Ureter (tissue), 1 donor: ENCODE data around the gene ERVMER34-1. TPM values are rescaled to one million over a fixed set of nuclear protein-coding genes. Genes with fewer than 3 reads are reported as not detected.

Experiments
- DNase-seq: peaks from one replicate; pipeline ENCODE4 v3.0.0-alpha.2; 2020; ENCODE audit warnings: low spot score
- total RNA-seq: library from RNA; stranded (reverse); gene quantifications from one replicate; pipeline ENCODE4 v1.2.4, GENCODE V29; 2023
- donor health status: DM: yes; HTN: yes; CAD: no.

The ERVMER34-1 gene, protein sequence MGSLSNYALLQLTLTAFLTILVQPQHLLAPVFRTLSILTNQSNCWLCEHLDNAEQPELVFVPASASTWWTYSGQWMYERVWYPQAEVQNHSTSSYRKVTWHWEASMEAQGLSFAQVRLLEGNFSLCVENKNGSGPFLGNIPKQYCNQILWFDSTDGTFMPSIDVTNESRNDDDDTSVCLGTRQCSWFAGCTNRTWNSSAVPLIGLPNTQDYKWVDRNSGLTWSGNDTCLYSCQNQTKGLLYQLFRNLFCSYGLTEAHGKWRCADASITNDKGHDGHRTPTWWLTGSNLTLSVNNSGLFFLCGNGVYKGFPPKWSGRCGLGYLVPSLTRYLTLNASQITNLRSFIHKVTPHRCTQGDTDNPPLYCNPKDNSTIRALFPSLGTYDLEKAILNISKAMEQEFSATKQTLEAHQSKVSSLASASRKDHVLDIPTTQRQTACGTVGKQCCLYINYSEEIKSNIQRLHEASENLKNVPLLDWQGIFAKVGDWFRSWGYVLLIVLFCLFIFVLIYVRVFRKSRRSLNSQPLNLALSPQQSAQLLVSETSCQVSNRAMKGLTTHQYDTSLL
- total RNA-seq, result 3.7 TPM

DNA sequence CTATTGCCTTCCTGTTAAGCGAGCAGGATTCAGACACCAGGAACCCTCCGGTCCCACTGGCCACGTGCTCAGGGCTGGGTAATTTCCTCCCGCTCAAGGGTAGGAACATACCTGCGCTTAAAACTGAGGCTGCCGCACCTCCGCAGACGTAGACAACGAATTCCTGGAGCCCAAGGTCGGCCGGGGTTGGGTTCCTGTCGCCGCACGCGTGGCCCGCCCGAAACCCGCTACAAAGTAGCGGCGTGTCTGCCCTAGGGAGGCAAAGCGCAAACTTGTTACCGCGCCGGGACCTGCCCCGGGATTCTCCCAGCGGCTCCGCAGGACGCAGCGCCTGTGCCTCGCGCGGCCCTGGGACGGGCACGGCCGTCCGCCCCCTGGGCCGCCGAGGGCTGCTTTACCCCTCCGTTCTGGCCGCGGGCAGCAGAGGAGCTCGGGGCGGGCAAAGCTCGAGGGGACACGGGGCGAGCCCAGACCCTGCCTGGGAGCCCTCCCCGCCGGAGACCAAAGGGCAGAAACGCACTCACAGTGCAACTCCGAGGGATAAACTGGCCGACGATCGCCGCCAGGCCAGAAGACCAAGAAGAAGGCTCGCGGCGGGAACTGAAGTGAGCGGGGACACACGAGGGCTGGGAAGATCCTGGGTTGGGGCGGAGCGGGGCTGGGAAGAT is at the start of gene ERVMER34-1:
ERVMER34-1 (minus strand) TSS at position 607 of the 668 bp plus-strand sequence. CDS start 5,905 bp downstream, outside the sequence.
- DNase-seq, result peak; percentile 43

DNA sequence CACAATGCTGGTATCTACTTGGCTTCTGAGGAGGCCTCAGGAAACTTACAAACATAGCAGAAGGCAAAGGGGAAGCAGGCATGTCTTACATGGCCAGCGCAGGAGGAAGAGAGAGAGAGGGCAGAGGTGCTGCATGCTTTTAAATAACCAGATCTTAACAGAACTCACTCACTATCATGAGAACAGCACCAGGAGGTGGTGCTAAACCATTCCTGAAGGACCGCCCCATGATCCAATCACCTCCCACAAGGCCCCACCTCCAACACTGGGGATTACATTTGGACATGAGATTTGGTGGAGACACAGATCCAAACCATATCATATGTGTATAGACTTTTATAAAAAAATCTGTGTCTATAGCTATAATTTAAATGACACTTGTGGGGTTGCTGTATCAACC is 48.6 kb upstream of the ERVMER34-1 start:
- no peak for DNase-seq

DNA sequence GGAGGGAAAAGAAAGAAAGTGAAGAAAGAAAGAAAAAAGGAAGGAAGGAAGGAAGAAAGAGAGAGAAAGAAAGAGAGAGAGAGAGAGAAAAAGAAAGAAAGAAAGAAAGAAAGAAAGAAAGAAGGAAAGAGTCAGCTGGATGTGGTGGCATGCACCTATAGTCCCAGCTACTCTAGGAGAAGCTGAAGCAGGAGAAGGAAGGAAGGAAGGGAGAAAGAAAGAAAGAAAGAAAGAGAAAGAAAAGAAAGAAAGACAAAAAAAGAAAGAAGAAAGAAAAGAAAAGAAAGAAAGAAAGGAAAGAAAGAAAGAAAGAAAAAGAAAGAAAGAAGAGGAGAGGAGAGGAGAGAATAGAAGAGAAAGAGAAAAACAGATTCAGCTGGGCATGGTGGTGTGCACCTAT is 44.3 kb upstream of the ERVMER34-1 start:
- DNase-seq, result no peak

DNA sequence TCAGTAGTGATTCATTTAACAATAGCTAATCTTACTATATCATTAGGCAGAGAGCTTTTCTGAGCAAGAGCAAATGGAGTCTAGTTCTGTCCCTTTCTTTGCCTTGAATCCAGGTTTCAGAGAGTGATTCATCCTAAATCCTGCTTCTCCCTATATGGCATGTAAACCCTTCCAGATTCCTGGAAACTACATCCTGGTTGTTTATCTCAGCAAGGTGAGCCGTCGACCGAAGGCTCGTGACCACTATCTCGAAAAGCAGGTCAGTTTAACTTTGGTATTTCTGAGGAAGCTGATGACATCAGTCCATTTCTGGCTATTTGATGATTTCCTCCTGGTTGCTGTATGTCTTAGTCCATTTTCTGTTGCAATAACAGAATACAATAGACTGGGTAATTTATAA is 40.7 kb upstream of the ERVMER34-1 start:
- DNase-seq, result no peak

DNA sequence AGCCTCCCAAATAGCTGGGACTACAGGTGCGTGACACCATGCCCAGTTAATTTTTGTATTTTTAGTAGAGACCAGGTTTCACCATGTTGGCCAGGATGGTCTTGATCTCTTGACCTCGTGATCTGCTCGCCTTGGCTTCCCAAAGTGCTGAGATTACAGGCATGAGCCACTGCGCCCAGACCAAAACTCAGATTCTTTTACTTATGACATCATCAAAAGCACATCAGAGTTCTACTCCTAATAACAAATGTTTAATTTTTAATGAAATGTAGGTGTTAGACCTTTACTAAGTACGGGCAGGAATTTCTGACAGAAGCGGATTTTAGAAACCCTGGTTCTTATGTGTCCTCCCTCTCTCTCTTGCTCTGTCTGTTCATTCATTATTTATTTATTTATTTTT is 38.5 kb upstream of the ERVMER34-1 start:
- no peak for DNase-seq

DNA sequence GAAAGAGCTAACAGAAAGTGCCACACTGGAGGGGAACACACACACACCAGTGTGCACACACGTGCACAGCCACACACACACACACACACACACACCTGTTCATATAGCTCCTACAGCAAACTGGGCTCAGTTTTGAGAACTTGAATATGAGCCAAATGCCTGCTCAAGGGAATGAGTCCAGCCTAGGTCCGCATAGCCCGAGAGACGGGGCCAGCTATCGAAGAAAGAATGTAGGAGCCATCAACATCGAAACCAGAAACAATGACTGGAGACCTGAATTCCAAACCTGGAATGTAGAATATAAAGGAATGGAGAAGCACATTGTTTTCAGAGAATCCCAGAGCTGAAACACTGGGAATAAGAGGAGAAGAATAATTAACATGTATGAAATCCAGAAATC is 37.6 kb upstream of the ERVMER34-1 start:
- DNase-seq, result no peak

DNA sequence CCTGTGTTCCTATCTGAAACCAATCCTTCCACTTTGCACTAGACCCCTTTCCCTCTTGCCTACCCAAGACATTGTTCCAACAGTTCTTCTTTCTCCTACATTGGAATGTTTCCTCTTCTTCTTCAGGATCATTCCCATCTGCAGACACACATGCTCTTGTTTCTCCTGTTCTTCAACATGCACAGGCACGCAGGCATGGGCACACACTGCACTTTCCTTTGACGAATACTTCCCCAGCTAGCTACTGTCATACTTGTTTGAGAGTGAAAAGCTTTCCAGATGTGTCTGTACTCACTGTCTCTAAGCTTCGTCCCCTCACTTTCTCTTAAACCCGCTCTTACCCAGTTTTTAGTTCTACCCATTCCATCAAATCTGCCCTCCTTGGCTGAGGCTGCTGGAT is 31.8 kb upstream of the ERVMER34-1 start:
- no peak for DNase-seq

DNA sequence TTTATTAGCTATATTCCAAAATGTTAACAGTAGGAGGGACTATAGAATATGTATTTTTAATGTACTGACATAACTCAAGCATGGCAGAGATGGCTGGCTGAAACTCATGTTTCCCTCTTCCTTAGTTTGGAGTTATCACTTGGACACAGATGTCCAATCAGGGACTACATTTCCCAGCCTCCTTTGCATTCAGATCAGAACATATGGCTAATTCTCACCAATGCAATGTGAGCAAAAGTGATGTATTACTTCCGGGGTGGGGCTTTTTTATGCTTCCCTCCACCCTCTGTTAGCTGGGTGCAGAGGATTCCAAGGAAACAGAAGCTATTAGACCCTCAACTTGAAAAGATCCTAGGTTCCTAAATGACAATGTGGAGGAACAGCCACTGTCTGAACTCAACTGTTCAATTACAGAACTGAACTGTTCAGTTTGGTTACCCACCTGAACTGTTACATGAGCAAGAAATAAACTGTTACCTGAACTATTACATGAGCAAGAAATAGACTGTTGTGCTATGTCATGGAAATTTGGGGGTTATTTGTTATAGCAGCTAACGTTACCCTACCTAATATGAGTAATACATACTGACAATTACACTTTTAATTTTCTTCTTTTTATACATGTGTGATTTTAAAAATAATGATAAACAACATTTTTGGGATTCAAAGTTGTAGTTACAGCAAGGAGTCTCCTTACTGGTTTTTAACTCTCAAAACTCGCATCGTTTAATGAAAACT is 29.6 kb upstream of the ERVMER34-1 start:
- DNase-seq, result no peak

DNA sequence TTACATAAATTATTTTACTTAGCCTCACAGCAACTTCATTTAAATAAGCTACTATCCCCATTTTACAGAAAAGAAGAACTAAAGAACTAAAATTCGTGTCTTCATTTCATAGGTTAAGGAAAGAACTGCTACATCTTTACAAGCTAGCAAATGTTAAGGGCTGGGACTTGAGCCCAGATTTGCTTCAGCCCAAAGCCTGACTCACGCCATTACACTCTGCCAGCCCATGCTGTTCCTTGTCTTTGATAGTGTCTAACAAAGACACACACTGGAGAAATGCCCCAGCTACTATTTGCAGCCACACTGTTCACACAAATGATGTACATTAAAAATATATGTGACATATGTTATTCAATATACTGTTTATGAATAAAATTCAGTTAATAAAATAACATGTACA is 29.0 kb upstream of the ERVMER34-1 start:
- DNase-seq, result no peak

DNA sequence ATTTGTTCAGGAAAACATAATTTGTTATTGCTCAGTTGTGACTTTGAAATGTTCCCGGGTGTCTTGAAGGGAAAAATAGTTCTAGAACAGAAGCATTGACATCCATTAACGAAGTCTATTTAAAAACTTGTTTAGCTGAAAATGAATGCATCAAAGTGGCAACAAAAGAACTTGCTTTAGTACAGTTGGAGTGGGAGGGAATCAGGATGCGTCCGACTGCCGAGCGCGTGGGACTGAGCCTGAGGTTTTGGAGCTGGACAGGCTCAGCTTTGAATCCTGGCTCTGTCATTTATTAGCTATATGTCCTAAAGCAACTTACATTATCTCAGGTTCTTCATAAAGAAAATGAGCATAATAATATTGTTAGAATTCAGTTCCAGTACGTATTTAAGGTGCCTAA is 9.0 kb upstream of the ERVMER34-1 start:
- DNase-seq, result no peak

DNA sequence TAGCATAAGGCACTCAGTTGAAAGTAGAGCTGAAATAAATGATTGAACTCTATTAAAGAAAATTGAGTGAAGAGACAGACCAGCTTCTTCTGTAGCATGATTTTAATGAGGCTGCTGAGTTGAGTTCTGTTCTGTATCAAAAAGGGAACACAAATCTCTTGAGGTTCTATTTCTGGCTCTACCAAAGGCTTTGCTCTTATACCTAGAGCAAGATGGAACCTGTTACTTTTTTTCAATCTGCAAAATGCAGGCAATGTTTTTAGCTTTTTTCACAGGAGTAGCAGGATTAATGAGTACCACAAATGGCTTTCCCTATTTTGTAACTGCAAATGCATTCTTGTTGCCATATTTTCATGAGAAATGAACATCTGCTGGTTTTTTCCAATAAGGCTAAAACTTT is 4.2 kb upstream of the ERVMER34-1 start:
- no peak for DNase-seq

DNA sequence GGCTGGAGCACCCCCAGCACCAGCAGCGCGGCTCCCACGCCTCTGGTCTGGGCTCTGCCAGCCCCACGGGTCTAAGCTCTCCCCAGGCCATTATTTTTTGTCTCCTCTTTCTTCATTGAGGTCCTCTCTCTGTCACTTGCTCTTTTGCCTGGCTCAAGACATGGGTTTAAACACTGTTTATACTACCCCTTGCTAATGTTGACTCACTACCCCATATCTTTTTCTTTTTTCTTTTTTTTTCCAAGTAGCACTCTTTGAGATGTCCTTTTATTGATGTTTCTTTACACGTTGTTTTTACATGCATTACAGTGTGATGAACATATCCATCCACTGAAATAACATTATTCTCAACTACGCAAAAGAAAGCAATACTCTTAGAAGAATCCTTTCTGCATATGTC is 1.7 kb upstream of the ERVMER34-1 start:
- DNase-seq, result no peak

DNA sequence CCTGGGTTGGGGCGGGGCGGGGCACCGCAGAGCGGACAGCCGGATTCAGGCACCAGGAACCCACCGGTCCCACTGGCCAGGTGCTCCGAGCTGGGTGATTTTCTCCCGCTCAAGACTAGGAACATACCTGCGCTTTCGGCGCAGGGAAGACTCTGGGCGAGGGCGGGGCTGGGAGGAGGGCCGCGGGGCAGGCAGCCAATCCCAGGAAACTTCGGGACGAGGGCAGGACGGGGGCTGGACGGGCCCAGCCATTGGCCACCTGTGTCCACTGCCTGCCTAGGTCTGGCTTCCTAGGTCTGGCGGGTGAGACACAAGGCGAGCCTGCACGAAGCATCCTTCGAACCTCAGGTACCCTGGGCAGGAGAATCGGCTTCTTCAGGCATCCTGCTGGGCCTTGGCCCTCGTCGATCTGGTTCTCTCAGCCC is 274 bp upstream of the ERVMER34-1 start:
- peak; percentile 72 for DNase-seq

DNA sequence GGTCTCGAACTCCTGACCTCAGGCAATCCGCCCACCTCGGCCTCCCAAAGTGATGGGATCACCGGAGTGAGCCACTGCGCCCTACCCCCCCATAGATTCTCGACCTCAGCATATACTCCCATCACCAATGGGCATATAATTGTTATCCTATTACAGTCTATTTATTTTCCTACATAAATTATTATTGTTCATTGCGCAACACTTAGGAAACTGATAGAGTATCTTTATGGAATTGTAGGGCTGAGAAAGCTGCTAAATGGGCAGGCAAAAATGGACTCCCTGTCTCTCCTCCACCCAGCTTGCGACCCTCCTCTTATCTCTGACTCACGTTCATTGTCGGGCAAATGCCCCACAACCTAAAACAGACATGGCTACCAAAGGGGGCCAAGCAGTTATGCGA is 1.0 kb downstream of the ERVMER34-1 start:
- DNase-seq, result no peak

DNA sequence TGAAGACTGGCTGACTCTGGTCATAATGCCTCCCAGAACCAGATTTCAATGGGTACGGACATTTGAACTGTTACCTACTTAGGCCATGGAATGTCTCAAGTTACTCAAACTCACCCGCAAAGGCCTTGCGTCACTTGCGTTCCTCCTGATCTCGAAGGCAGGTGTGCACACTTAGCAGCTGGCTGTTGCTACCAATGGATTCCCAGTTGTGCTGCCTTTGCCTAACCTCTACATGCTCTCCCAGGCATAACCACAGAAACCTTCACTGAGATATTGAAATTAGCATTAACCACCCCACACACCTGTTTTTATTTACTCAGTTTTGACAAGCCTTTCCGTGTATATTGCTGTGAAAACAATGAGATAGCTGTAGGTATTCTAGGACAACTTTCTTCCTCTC is 2.8 kb downstream of the ERVMER34-1 start:
- no peak for DNase-seq

DNA sequence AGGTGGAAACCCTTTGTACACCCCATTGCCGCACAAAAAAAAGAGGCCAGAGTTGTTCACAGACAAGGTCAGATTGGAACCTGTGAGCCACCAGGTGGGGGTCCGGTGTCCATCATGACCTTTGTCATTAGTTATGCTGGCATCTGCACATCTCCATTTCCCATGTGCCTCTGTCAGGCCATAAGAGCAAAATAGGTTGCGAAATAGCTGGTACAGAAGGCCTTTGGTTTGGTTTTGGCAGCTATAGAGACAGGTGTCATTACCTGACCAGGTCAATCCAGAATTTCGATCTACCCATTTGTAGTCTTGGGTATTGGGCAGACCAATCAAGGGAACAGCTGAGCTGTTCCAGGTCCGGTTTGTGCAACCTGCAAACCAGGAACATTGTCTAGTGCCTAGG is 6.6 kb downstream of the ERVMER34-1 start:
- DNase-seq, result no peak

DNA sequence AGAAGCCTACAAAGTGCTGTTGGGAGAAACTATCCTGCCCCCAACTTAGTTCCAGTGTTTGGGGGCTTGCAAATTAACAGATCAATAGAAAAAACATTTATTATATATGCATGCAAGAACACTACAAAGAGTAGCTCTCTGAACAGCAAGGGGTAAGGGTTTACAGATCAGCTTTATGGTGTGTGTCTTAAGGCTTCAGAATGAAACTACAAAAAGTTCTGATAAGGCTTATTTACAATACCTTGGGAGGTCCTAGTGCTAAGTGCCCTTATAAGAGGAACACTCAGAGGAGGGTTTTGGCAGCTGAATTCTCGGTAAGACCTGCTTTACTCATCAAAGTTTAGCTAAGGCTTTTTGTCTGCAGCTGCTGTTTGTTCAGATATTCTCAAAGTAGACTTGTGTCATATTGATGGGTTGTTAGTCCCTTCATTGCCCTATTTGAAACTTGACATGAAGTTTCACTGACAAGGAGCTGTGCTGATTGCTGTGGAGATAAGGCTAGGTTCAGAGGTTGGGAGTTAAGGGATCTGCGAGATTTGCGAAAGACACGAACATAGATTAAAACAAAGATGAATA is 7.7 kb downstream of the ERVMER34-1 start:
- no peak for DNase-seq

DNA sequence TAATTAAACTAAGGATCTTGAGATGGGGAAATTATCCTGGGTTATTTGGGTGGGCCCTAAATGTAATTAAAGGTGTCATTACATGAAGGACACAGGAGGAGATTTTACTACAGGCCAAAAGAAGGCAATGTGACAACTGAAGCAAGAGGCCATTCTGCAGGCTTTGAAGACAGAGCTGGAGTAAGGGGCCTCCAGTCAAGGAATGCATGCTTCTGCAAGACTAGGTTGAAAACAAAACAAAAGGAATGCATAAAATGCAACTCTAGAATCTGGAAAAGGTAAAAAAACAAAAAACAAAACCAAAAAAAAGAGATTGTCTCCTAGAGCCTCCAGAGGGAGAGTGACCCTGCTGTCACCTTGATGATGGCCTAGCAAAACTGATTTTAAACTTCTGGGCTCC is 21.6 kb downstream of the ERVMER34-1 start:
- DNase-seq, result no peak

DNA sequence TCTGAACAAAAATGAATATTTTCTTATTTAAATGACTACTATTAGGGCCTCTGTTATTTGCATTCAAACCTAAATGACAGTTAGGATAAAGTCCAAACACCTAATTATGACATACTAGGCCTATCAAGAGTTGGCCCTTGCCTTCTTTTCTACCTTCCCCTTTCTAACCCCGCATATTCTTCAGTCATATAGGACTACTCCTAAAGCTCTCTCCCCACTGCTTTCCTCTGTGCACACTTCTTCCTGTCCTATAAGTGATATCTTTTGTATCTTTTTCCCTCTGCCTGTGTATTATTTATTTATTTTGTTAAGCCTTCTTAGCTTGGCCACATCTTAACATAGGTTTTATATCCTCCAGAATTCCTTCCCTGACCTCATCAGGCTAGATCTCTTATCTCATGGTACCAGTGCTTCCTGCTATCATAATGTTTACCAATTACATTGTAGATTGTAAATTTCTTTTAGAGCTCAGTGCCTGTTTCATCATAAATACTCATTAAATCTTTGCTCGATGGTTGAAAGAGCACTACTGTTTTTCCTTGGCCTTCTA is 22.5 kb downstream of the ERVMER34-1 start:
- DNase-seq, result no peak

DNA sequence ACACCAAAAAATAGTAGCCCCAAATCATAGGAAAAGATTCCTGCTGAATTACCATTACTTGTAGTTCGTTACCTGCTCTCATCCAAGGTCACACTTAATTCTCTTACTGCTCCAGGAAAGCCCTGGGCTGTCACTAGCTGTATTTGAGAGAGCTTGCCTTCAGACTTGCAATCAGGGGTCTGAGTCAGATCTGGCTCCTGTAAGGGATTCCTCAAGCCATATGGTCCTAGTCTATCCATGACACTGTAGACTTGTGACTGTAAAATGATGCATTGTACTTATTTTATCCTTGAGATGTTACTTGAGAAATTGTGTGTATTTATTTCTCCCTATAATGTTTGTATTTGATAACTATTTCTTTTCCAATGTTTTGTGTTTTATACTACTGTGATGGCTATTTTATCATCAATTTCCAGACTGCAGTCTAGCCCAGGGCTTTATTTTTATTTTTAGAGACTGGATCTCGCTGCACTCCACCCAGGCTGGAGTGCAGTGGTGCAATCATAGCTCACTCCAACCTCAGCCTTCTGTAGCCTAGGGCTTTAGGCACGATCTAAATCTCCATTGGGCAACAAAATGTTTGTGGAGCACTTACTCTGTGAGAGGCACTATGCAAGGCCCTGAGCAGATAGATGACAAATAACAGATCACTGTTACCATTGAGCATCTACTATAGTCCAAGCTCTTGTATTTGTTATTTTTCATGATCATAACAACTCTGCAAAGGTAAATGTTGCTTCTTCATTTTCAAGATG is 24.2 kb downstream of the ERVMER34-1 start:
- no peak for DNase-seq
